Neuronal stem cell (in vitro differentiated cells): Measurements from ENCODE around the gene NPR3.

ENCODE experiments used
- DNase-seq: peaks from one replicate; pipeline ENCODE4 v3.0.0-alpha.2; 2013; ENCODE audit warnings: low spot score
- H2AFZ ChIP-seq: one replicate; pipeline ENCODE4 v1.6.1; 2013; ENCODE audit warnings: mild to moderate bottlenecking, low read length, inconsistent platforms
- H2AK5ac ChIP-seq: 2 replicates; pipeline ENCODE4 v1.6.1; 2013; ENCODE audit warnings: low read depth, mild to moderate bottlenecking, inconsistent platforms, low read length, moderate library complexity, mixed read lengths
- H2BK120ac ChIP-seq: 2 replicates; pipeline ENCODE4 v1.6.1; 2013; ENCODE audit warnings: low read depth, mild to moderate bottlenecking, inconsistent platforms, low read length, moderate library complexity, mixed read lengths
- H2BK12ac ChIP-seq: one replicate; pipeline ENCODE4 v1.6.1; 2013; ENCODE audit warnings: low read length, inconsistent platforms
- H2BK15ac ChIP-seq: 2 replicates; pipeline ENCODE4 v1.6.1; 2013; ENCODE audit warnings: mild to moderate bottlenecking, low read length, inconsistent platforms, mixed read lengths
- H2BK5ac ChIP-seq: one replicate; pipeline ENCODE4 v1.6.1; 2013; ENCODE audit warnings: inconsistent platforms, mild to moderate bottlenecking, low read length, moderate library complexity
- H3K14ac ChIP-seq: one replicate; pipeline ENCODE4 v1.6.1; 2013; ENCODE audit warnings: low read length, inconsistent platforms
- H3K18ac ChIP-seq: 2 replicates; pipeline ENCODE4 v1.6.1; 2013; ENCODE audit warnings: low read length, inconsistent platforms
- H3K23ac ChIP-seq: 2 replicates; pipeline ENCODE4 v1.6.1; 2013; ENCODE audit warnings: low read depth, mild to moderate bottlenecking, mixed read lengths, low read length, inconsistent platforms; ENCODE audit not compliant: poor library complexity
- H3K27ac ChIP-seq: replicated peaks from 3 replicates; pipeline ENCODE4 v1.5.1; 2013; ENCODE audit warnings: low read length, inconsistent platforms
- H3K27me3 ChIP-seq, 3 experiments: 2 replicates each; pipeline ENCODE4 v1.6.1; 2013; ENCODE audit warnings: low read length in 3 of 3, mild to moderate bottlenecking in 2 of 3, inconsistent platforms in 1 of 3, low read depth in 1 of 3, mixed read lengths in 1 of 3, moderate library complexity in 1 of 3; ENCODE audit not compliant: control insufficient read depth in 3 of 3, insufficient read depth in 3 of 3
- H3K36me3 ChIP-seq, 2 donors: replicated peaks in 1 of 2; 2 replicates each; pipeline ENCODE4 v1.6.1; 2013; ENCODE audit warnings: low read length in 2 of 2; ENCODE audit not compliant: control insufficient read depth in 2 of 2, insufficient read depth in 2 of 2
- H3K4ac ChIP-seq: 2 replicates; pipeline ENCODE4 v1.6.1; 2013; ENCODE audit warnings: inconsistent platforms, mild to moderate bottlenecking, low read length, moderate library complexity
- H3K4me1 ChIP-seq, 2 donors: 1 replicate in 1 of 2; 2 replicates in 1 of 2; pipeline ENCODE4 v1.6.1; 2013; ENCODE audit warnings: low read length in 2 of 2, low read depth in 1 of 2; ENCODE audit not compliant: control insufficient read depth in 2 of 2, insufficient read depth in 1 of 2
- H3K4me2 ChIP-seq: one replicate; pipeline ENCODE4 v1.6.1; 2013; ENCODE audit warnings: mild to moderate bottlenecking, low read length, inconsistent platforms; ENCODE audit not compliant: insufficient read depth, poor library complexity, severe bottlenecking
- H3K4me3 ChIP-seq, 2 donors: 2 replicates each; pipeline ENCODE4 v1.5.1; 2013; ENCODE audit warnings: low read length in 2 of 2, mild to moderate bottlenecking in 2 of 2, inconsistent platforms in 1 of 2, moderate library complexity in 1 of 2
- H3K79me1 ChIP-seq: one replicate; pipeline ENCODE4 v1.6.1; 2013; ENCODE audit warnings: low read depth, mild to moderate bottlenecking, inconsistent platforms, low read length, moderate library complexity
- H3K9ac ChIP-seq: one replicate; pipeline ENCODE4 v1.6.1; 2013; ENCODE audit warnings: mild to moderate bottlenecking, low read depth, low read length, inconsistent platforms; ENCODE audit not compliant: poor library complexity
- H3K9me3 ChIP-seq, 2 donors: replicated peaks in 1 of 2; 2 replicates each; pipeline versions ENCODE3 to v1.6.1; 2013; ENCODE audit warnings: low read length in 2 of 2, mild to moderate bottlenecking in 2 of 2, inconsistent platforms in 1 of 2, low read depth in 1 of 2, mixed read lengths in 1 of 2, moderate library complexity in 1 of 2; ENCODE audit not compliant: control insufficient read depth in 2 of 2, insufficient read depth in 1 of 2
- H4K8ac ChIP-seq: one replicate; pipeline ENCODE4 v1.6.1; 2013; ENCODE audit warnings: low read depth, mild to moderate bottlenecking, inconsistent platforms, low read length, moderate library complexity
- H4K91ac ChIP-seq: one replicate; pipeline ENCODE4 v1.6.1; 2013; ENCODE audit warnings: low read length, low read depth, mild to moderate bottlenecking, inconsistent platforms; ENCODE audit not compliant: poor library complexity
- WGBS, 2 donors: extraction: QIAGEN DNeasy Blood & Tissue Kit; methylation state at CpG; one replicate each; pipeline ENCODE4 v1.1.7; 2013; ENCODE audit warnings: missing lambda C conversion rate in 2 of 2, mixed read lengths in 1 of 2; ENCODE audit not compliant: insufficient read length in 2 of 2, insufficient replicate concordance in 1 of 2; ENCODE audit errors: extremely low coverage in 2 of 2; 5-methylcytosine and 5-hydroxymethylcytosine counted together

Gene NPR3

DNA sequence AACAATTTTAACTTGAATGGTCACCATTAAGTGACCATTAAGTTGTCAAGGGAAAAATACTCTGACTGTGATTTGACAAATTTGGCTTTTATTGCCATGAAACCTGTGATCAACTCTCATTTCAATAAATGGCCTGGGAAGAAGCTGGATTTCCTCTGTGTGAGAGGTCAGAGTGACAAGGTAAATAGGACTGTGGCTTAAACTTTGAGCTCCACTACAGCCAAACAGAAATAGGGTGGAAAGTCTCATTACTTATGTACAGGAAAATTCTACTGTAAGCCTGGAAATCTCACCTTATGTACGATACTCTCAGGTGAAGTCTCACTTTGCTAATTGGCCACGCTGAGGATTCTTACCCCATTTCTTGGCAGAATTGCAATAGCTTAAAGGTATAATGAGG, 67.3 kb downstream of the NPR3 start:
- Histone ChIP-seq H3K14ac (no peak overlapping the region), H2AFZ (no peak overlapping the region), H3K27ac (no peak overlapping the region), H3K9ac (no peak overlapping the region), H3K23ac (no peak overlapping the region), H4K91ac (no peak overlapping the region), H3K79me1 (no peaks in the 10 kb centered on the region), H3K27me3 (no peaks in the 10 kb centered on the region), H2BK120ac (no peak overlapping the region), H2BK15ac (no peak overlapping the region), H2BK12ac (no peak overlapping the region), H3K4ac (no peak overlapping the region), H3K4me2 (no peak overlapping the region), H3K9me3 (no peaks in the 10 kb centered on the region), H4K8ac (no peak overlapping the region), H3K4me1 (no peaks in the 10 kb centered on the region), H3K18ac (no peak overlapping the region), H3K36me3 (no peaks in the 10 kb centered on the region), H3K4me3 (no peak overlapping the region), H2BK5ac (no peak overlapping the region), H2AK5ac (no peak overlapping the region)
- WGBS, 2 donors: no CpG with 5 or more reads among the region's 2 CpGs
- DNase-seq: no peak

DNA sequence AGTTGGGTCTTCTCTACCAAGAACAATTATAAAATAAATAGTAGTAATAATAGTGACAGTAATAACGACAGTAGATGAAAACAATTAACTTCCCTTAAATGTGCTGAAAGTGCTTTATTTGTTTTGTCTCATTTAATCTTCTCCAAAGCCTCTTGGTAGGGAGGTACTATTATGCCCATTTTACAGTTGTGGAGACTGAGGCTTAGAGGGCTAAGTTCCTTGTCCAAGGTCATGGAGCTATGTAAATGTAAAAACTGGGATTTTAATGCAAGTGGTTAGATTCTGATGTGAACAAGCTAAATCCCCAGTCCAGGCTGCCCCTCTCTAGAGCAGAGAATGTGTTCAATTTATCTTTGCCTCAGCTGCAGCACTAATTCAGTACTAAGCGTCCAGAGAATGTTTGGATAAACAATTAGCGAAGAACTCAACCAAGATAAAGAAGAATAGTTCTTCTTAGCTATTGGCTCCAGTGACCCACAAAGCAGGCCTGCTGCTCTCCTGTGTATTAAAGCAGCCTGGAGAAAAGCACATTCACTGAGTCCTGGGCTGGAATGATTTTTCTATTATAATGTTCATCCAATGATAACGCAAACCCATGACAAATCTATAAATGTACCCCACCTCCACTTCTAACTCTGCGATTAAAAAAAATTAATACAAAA, 68.8 kb downstream of the NPR3 start:
- Histone ChIP-seq H3K4me3 (no peak overlapping the region), H3K23ac (no peak overlapping the region), H2AK5ac (no peak overlapping the region), H3K9me3 (no peaks in the 10 kb centered on the region), H3K9ac (no peak overlapping the region), H3K18ac (peak overlapping the region; percentile 27), H3K4me1 (no peaks in the 10 kb centered on the region), H3K4ac (no peak overlapping the region), H2BK12ac (no peak overlapping the region), H4K8ac (no peak overlapping the region), H3K14ac (no peak overlapping the region), H2BK120ac (no peak overlapping the region), H2BK15ac (no peak overlapping the region), H3K79me1 (no peaks in the 10 kb centered on the region), H3K27me3 (no peaks in the 10 kb centered on the region), H2BK5ac (no peak overlapping the region), H3K36me3 (no peaks in the 10 kb centered on the region), H3K27ac (no peak overlapping the region), H2AFZ (no peak overlapping the region), H3K4me2 (no peak overlapping the region), H4K91ac (no peak overlapping the region)
- no peak for DNase-seq
- WGBS, 2 donors: no CpG with 5 or more reads among the region's 5 CpGs

DNA sequence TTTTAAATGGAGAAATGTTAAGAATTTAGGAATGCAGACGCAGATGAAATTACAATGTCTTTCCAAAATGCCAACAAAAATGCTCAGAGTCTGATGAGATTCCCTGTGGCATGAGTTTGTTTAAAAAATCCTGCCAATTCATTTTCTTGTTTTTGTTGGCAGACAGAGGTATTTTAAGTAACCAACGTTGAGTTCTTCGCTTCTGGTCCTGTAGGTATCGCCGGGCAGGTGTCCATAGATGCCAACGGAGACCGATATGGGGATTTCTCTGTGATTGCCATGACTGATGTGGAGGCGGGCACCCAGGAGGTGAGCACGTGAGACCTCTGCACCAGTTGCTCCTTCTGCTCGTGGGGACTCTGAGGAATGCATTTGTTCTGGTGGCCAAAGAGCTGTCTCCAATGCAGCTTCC, 69.4 kb downstream of the NPR3 start:
- no peak overlapping the region for H2BK5ac ChIP-seq
- DNase-seq: no peak
- no peak overlapping the region for H3K14ac ChIP-seq
- no peak overlapping the region for H3K27ac ChIP-seq
- no peaks in the 10 kb centered on the region for H3K36me3 ChIP-seq
- H3K4me3 ChIP-seq: no peak overlapping the region
- no peak overlapping the region for H3K23ac ChIP-seq
- H2BK15ac ChIP-seq: no peak overlapping the region
- H3K4me2 ChIP-seq: no peak overlapping the region
- H2BK12ac ChIP-seq: no peak overlapping the region
- no peak overlapping the region for H4K91ac ChIP-seq
- no peak overlapping the region for H3K4ac ChIP-seq
- H2AK5ac ChIP-seq: no peak overlapping the region
- no peak overlapping the region for H4K8ac ChIP-seq
- H2AFZ ChIP-seq: no peak overlapping the region
- H3K27me3 ChIP-seq: no peaks in the 10 kb centered on the region
- H3K79me1 ChIP-seq: no peaks in the 10 kb centered on the region
- no peak overlapping the region for H2BK120ac ChIP-seq
- H3K18ac ChIP-seq: no peak overlapping the region
- no peak overlapping the region for H3K9ac ChIP-seq
- no peaks in the 10 kb centered on the region for H3K9me3 ChIP-seq
- no peaks in the 10 kb centered on the region for H3K4me1 ChIP-seq
- WGBS, 2 donors: no CpG with 5 or more reads among the region's 10 CpGs

DNA sequence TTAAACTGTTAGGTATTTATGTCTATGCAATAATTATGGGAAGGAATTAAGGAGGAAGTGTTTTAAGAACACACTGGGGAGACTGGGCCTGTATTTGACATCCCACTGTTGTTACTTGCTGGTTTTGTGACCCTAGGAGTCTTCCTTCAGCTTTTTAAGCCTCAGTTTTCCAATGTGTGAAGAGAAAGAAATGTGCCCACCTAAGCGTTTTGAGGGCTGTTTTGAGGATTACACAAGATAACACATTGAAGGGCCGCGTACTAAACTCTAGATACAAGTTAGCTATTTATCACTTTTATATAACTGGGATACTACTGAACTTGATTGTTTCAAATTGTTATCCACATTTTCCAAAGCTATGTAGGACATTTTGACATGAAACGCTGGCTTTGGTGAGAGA, 72.5 kb downstream of the NPR3 start:
- Histone ChIP-seq H4K8ac (no peak overlapping the region), H4K91ac (no peak overlapping the region), H3K4me1 (no peaks in the 10 kb centered on the region), H3K9me3 (no peaks in the 10 kb centered on the region), H3K4me2 (no peak overlapping the region), H2AK5ac (no peak overlapping the region), H3K27ac (no peak overlapping the region), H3K14ac (no peak overlapping the region), H3K27me3 (no peaks in the 10 kb centered on the region), H3K4me3 (no peak overlapping the region), H3K18ac (no peak overlapping the region), H3K79me1 (no peaks in the 10 kb centered on the region), H3K36me3 (no peaks in the 10 kb centered on the region), H2BK120ac (no peak overlapping the region), H3K9ac (no peak overlapping the region), H2AFZ (no peak overlapping the region), H2BK15ac (no peak overlapping the region), H2BK5ac (no peak overlapping the region), H3K4ac (no peak overlapping the region), H3K23ac (no peak overlapping the region), H2BK12ac (no peak overlapping the region)
- no CpG with 5 or more reads among the region's 4 CpGs for WGBS, 2 donors
- no peak for DNase-seq
